NCI-H748 treated with DMSO at 0.1 percent for 48 hours (cell line): ENCODE results near the gene AMIGO3.
"Not testable (repeated sequence)": the region's sequence is repeated elsewhere in the genome, so short reads cannot be mapped to it uniquely, and the experiment has no call there.

ENCODE experiments used
- DNase-seq: peaks from one replicate; lab custom pipeline; 2025; lab: John Stamatoyannopoulos, UW

AMIGO3 gene, protein sequence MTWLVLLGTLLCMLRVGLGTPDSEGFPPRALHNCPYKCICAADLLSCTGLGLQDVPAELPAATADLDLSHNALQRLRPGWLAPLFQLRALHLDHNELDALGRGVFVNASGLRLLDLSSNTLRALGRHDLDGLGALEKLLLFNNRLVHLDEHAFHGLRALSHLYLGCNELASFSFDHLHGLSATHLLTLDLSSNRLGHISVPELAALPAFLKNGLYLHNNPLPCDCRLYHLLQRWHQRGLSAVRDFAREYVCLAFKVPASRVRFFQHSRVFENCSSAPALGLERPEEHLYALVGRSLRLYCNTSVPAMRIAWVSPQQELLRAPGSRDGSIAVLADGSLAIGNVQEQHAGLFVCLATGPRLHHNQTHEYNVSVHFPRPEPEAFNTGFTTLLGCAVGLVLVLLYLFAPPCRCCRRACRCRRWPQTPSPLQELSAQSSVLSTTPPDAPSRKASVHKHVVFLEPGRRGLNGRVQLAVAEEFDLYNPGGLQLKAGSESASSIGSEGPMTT

DNA sequence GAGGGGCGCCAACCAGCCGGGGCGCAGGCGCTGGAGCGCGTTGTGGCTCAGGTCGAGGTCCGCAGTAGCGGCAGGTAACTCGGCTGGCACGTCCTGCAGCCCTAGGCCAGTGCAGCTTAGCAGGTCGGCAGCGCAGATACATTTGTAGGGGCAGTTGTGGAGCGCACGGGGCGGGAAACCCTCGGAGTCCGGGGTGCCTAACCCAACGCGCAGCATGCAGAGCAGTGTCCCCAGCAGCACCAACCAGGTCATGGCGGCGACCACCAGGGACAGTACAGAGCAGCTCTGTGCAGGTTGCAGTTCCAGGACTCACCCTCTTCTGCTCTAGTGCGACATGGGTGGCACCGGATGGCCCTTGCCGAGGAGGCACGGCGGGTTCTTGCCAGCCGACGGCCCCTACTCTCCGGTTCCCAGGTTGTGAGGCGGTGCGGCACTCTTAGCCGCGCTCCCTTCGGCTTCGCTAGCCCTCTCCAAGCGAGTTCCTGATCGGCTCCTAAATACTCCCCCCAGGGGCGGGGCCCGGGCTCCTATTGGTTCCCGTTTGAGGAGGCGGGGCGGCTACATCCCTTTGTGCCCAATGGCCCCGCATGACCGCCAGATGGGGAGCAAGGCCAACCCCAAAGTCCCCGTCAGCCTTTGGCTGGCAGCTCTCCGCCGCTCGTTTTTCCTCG lies at the start of gene AMIGO3:
AMIGO3 (minus strand) TSS at position 471 of the 671 bp plus-strand sequence; CDS start at position 252, 219 bp downstream.
- DNase-seq, result peak; percentile 53

DNA sequence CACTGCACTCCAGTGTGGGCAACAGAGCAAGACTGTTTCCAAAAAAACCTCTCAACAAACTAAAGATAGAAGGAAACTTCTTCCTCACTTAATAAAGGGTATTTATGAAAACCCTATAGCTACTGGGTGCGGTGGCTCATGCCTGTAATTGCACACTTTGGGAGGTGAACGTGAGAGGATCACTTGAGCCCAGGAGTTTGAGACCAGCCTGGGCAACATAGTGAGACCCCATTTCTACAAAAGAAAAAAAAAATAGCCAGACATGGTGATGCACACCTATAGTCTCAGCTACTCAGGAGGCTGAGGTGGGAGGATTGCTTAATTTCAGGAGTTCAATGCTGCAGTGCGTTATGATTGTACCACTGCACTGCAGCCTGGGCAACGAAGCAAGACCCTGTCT lies 44.5 kb upstream of the AMIGO3 start:
- DNase-seq, result no peak

DNA sequence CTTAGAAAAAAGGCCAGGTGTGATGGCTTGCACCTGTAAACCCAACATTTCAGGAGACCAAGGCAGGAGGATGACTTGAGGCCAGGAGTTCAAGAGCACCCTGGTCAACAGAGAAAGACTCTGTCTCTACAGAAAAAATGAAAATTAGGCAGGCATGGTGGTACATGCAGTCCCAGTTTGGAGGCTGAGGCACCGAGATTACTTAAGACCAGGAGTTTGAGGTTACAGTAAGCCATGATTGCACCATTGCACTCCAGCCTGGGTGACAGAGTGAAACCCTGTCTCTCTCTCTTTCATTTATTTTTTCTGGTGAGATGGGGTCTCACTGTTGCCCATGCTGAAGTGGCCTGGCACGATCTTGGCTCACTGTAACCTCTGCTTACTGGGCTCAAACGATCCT lies 42.2 kb upstream of the AMIGO3 start:
- DNase-seq, result no peak

DNA sequence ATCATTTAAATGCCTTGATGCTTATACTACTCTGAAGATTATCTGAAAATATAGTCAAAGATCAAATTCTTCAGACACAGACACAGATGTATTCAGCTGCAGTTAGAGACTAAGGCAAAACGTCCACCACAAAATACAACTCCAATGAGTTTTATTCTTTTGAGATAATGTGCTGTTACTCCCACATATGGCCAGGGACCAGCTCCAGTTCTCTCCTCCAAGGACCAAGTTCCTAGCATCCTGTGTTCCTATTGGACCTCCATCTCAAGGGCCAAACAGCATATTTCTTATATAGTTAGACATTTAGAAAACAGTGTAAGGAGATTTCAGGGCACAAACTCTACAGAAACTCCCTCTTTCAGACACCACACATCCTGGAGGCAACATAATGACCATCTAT lies 39.7 kb upstream of the AMIGO3 start:
- no peak for DNase-seq

DNA sequence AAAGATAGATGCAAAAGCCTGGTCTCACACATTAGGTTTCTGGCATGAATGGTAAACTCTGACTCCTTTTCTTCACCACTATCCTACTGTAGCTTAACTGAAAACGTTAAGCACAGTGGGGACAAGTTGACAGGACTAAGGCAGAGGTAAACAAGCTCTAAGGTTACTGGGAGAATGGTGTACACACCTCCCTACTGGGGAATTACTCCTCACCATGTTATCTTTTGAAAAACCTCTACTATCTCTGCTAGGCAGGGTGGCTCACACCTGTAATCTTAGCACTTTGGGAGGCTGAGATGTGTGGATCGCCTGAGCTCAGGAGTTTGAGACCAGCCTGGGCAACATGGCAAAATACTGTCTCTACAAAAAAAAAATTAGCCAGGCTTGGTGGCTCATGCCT lies 37.7 kb upstream of the AMIGO3 start:
- no peak for DNase-seq

DNA sequence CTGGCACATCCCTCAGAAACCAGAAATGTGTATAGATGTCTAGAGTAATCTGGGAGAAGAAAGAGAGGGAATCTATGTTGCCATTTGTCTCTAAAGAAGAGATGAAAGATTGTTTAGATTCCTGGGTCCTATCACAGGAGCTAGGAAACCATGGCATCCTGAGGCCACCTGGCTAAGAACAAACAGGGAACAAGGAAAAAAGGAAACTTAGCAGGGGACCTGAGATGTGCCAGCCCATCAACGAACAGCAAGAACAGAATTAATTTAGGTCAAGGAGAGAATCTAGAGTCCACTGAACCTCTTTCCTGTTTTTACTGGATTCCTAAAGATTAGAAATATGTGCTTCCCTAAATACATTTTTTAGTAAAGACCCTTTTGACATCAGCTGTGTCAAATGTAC lies 36.6 kb upstream of the AMIGO3 start:
- DNase-seq, result no peak

DNA sequence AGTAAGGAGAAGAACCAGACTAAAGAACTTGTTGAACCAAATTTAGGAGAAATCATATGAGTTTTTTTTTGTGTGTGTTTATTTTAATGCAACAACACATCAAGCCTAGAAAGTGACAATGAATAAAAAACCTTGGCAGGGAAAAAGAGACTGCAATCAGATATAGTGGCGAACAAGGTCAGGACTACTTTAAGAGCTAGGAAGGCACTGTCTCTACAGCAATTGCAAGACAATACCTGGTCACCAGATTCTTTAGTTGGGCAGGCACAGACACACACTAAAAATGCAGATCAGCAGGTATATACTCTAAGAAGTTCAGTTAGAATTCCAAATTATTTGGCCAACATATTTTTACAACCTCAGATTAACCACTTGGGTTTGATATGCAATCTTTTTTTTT lies 35.1 kb upstream of the AMIGO3 start:
- no peak for DNase-seq

DNA sequence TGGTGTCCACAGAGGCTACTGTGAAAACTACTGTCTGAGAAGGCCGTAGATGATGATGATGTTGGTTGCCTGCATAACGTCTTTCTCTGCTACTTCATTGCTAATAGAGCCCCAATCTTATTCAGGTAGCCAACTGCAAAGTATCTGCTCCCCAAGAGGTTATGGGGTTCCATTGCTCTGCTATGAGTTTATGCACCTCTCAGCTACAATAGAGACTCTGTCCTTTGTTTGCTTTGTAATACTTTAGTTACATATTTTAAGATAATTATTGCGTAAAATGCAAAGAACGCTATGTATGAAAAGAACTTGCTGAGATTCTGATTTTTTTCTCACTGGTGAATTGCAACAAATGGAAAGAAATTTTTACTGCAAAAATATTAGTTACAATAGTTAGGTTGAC lies 32.0 kb upstream of the AMIGO3 start:
- DNase-seq, result no peak

DNA sequence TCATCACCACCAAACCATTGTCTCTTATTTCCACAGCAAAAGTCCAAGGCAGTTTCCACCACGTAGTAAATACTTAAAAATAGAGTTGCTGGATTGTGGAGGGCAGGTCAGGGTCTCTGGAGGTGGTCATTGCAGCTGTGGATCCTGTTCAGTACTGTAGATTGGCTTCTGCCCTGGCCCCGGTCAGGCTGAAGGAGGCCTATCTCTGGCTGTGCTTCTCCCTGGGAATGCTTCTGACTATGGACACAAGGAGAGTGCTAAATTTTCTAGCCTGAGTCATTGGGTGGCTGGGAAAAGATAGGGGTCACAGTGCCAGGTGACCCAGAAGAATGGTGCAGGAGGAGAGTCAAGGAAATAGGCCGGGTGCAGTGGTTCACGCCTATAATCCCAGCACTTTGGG lies 30.6 kb upstream of the AMIGO3 start:
- DNase-seq, result no peak

DNA sequence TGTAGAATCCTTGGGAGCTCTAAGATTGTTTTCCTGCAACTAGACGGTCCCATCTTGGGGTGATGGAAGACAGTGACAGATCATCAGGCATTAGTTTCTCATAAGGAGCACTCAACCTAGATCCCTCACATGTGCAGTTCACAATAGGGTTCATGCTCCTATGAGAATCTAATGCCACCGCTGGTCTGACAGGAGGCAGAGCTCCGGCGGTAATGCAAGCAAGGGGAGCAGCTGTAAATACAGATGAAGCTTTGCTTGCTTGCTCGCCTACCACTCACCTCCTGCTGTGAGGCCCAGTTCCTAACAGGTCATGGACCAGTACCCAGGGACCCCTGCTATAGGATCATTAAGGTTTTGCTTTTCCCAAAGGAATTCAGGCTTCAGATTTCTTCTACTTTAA lies 29.4 kb upstream of the AMIGO3 start:
- not testable (repeated sequence) for DNase-seq

DNA sequence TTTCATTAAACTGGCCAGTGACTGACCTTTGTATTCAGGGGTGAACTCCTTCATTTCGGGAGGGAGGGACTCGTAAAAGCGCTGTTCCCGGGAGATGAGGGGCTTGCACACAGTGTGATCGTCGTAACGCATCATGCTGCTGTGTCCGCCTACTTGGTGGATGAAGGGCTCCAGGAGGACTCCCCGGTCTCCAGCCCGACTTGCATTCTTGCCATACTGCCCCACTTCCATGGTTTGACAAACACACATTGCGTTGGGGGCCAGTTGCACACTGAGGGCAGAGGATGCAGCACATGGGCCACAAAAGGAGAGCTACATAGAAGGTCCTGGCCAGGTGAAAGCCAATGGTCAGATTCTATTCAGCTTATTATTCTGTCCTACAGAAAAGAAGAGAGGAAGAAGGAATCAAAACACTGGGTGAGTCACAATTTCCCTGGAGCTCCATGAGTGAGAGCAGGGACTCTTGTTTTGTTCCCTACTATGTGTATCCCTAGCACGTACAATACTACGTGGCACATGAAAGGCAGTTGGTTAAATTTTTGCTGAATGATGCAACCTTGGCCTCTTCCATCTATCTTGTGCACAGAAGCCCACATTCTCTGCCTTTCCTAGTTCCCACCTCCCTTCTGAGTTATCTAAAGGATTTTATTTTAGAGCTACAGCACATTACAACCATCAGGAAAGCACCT lies 28.5 kb upstream of the AMIGO3 start:
- no peak for DNase-seq

DNA sequence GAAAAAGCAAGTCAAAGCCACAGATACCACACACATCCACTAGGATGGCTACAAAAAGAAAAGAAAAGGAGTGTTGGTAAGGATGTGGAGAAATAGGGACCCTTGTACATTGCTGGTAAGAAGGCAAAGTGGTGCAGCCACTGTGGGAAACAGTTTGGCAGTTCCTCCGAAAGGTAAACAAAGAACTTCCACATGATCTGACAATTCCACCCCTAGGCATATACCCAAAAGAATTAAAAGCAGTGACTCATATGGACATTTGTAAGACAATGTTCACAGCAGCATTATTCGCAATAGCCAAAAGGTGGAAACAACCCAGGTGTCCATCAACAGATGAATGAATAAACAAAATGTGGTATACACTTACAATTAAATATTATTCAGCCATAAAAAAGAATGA lies 26.5 kb upstream of the AMIGO3 start:
- no peak for DNase-seq

DNA sequence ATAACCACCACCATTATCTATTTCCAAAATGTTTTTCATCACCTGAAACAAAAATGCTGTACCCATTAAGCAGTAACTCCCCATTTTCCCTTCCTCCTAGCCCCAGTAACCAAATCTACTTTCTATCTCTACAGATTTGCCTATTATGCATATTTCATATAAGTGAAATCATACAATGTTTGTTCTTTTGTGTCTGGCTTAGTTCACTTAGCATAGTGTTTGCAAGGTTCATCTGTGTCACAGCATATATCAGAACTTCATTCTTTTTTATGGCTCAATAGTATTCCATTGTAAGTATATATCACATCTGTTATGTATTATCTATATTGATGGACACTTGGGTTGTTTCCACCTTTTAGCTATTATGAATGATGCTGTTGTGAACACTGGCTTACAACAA lies 20.9 kb upstream of the AMIGO3 start:
- no peak for DNase-seq

DNA sequence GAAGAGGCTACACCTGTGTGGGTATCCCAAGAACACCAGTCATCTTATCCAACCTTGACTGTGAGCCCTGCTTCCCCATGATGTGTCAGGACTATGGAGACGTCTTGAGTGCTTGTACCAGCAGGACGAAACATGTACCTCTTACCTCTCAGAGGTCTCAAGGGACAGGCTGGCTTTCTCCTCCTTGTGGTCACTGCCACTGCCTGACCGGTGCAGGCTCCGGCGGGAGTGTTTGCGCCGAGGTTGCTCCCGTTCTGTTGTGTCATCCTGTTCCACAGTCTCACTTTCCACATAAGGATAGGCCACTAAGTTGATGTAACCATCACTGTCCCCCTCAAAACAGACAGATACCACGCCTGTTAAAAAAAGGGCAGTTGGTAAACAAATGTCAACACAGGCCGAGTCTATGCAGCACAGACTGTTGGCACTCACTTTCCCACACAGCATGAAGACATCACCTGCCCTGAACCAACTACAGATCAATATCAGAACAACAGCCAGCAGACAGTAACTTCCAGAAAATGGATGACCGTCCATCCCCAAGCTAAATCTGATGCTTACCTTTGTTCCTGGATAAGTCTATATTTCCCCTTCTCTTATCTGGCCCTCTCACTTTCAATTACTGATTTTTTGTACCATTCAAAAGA lies 18.7 kb upstream of the AMIGO3 start:
- no peak for DNase-seq

DNA sequence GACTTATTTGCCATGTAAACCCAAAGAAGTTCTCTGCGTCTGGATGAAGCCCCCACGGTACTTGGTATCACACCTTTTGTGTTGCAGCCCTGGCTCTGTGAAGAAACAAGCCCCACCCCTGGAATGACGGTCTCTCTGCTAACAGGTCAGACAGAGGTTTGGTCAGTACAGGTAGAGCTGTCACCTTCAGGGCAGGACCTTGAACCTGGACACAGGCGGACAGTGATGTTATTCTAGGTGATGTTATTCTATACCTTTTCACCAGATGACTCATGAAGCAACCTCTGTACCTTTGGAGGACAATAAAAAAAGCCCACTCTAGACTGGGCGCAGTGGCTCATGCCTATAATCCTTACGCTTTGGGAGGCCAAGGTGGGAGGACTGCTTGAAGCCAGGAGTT lies 15.3 kb upstream of the AMIGO3 start:
- DNase-seq, result no peak

DNA sequence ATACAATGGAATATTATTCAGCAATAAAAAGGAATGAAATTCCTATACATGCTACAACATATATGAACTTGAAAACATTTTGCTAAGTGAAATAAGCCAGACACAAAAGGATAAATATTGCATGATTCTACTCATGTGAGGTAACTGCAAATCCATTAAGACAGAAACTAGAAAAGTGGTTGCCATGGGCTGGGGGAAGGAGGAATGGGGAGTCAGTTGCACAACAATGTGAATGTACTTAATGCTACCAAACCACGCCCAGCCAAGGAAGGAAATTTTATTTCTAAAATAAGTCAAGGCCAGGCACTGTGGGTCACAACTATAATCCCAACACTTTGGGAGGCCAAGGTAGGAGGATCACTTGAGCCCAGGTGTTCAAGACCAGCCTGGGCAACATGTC lies 14.1 kb upstream of the AMIGO3 start:
- DNase-seq, result no peak

DNA sequence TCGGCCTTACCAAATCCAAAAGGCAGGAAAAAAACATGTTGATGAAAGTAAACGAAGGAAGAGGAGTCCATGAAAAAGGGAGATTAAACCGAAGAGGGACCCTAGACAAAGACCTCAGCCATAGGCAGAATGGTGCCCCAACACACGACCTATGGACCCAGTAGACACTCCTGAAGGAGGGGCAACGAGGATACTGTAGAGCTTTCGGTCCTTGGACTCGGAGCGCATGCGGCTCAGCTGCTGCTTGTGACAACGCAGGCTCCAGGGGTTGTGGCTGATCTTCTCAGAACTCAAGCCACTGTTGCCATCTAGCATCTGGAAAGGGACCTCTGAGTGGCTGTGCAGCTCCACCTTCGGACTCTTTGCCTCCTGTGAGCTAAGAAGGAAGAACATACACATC lies 13.1 kb upstream of the AMIGO3 start:
- no peak for DNase-seq

DNA sequence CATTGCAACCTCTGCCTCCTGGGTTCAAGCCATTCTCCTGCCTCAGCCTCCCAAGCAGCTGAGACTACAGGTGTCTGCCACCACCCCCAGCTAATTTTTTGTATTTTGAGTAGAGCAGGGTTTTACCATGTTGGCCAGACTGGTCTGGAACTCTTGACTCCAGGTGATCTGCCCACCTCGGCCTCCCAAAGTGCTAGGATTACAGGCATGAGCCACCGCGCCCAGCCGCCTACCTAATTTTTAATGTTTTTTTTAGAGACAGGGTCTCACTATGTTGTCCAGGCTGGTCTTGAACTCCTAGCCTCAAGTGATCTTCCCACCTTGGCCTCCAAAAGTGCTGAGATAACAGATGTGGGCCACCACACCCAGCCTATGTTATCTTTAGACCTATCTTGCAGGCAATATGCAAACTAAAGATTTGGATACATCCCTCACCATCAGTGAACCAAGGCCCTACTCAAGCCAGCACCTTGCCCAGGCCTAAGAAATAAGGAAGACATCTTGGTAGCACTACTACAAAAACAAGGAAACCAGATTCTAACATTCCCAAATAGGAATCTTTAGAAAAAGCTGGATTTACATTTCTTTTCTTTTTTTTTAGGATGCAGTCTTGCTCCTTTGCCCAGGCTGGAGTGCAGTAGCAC lies 10.6 kb upstream of the AMIGO3 start:
- DNase-seq, result no peak

DNA sequence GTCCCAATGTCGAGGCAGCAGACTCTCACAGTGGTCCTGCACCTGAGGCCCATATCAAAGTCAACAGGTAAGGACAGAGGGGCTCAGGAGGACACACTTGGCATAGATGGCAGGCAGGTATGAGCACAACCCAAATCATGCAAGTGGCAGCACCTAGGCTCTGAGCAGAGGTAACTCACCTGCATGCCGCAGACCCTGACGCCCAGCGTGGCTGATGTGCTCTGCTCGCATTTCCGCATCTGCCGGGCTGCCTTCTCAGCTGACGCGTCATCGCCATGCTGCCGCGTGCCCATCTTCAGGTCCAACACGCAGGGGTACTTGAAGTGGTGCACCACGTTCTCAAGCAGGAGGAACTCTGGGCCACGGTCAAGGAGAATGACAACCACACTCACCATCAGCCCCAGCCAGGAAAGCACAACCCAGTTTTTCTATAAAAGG lies 8.5 kb upstream of the AMIGO3 start:
- no peak for DNase-seq

DNA sequence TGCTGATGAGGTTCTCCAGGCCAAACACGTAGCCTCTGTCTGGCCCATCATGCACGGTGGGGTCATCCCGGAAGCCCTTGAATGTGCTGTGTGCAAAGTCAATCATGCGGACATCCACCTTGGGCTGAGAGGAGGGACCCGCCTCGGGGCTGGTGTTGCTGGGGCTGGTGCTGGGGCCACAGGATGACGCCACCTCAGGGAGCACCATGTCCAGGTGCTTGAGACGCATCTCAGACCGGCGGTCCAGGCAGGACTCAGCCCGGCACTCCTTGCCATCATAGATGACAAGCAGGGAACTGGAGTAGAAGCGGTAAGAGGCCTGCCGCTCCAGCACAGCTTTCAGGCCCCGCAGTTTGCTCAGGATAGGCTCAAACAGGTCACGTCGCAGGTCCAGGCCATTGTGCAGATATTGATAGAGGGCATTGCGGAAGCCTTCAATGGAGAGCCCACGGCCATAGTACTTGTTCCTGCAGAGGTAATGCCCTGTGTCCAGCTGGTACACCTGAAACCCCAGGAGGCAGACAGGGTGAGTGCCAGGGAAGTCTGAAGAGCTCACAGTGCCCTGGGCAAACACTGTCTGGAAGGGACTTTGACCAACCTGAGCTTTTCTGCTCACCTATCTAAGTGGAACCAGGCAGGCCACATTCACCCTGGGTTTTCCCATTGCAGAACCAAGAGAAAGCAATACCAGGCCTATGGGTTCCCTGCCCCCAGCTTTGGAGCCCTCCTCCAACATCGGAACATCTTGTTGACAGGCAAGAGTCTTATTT lies 7.9 kb upstream of the AMIGO3 start:
- no peak for DNase-seq
